Natural killer cell (primary cell): ENCODE measurements around the gene MARF1. TPM values are rescaled to one million over a fixed set of nuclear protein-coding genes. Genes with fewer than 3 reads are reported as not detected.

ENCODE experiments used
- ATAC-seq, 3 donors: fragments of 150-1000 bp in 2 of 3; fragments of 200-7000 bp in 1 of 3; cut with Tn5 transposase; 1 replicate in 1 of 3; 2 replicates in 2 of 3; pipeline ENCODE4 v1.10.0; 2021; ENCODE audit warnings: mild to moderate bottlenecking in 2 of 3, moderate library complexity in 2 of 3
- DNase-seq, 2 donors: peaks; one replicate each; pipeline versions ENCODE4 v3.0.0 to v3.0.0-alpha.2; 2013 to 2021; ENCODE audit warnings: mixed read lengths in 1 of 2
- H3K27ac ChIP-seq: one replicate; pipeline ENCODE4 v1.5.1; 2013; ENCODE audit warnings: mild to moderate bottlenecking, low read length
- H3K27me3 ChIP-seq: one replicate; pipeline ENCODE4 v1.6.1; 2013; ENCODE audit warnings: low read length; ENCODE audit not compliant: control insufficient read depth, insufficient read depth
- H3K36me3 ChIP-seq: one replicate; pipeline ENCODE4 v1.6.1; 2013; ENCODE audit warnings: low read length; ENCODE audit not compliant: control insufficient read depth, insufficient read depth
- H3K4me1 ChIP-seq: one replicate; pipeline ENCODE4 v1.6.1; 2013; ENCODE audit warnings: low read length; ENCODE audit not compliant: control insufficient read depth, insufficient read depth
- H3K4me3 ChIP-seq: one replicate; pipeline ENCODE4 v1.5.1; 2013; ENCODE audit warnings: low read length
- H3K9me3 ChIP-seq: one replicate; pipeline ENCODE4 v1.6.1; 2013; ENCODE audit warnings: low read length; ENCODE audit not compliant: control insufficient read depth, insufficient read depth
- H3K27ac Mint-ChIP-seq, 2 donors: one replicate each; pipeline ENCODE4 v1.8.0; 2022; ENCODE audit warnings: mild to moderate bottlenecking in 2 of 2, mixed read lengths in 2 of 2, moderate library complexity in 1 of 2
- H3K27me3 Mint-ChIP-seq, 2 donors: one replicate each; pipeline ENCODE4 v1.8.0; 2022; ENCODE audit warnings: low read depth in 2 of 2, mixed read lengths in 2 of 2
- H3K36me3 Mint-ChIP-seq: one replicate; pipeline ENCODE4 v1.8.0; 2022; ENCODE audit warnings: mixed read lengths
- H3K4me1 Mint-ChIP-seq, 2 donors: one replicate each; pipeline ENCODE4 v1.8.0; 2022; ENCODE audit warnings: mixed read lengths in 2 of 2
- H3K4me3 Mint-ChIP-seq: one replicate; pipeline ENCODE4 v1.8.0; 2022; ENCODE audit warnings: mild to moderate bottlenecking, moderate library complexity, mixed read lengths
- H3K9me3 Mint-ChIP-seq, 2 donors: one replicate each; pipeline ENCODE4 v1.8.0; 2022; ENCODE audit warnings: mixed read lengths in 2 of 2
- CTCF ChIP-seq: fragments of 200-600 bp; IDR thresholded peaks from one replicate; pipeline ENCODE4 v1.8.0; 2022; ENCODE audit warnings: antibody characterized with exemption
- WGBS: methylation state at CpG from one replicate; pipeline ENCODE4 v1.1.7; 2013; ENCODE audit warnings: missing lambda C conversion rate; ENCODE audit not compliant: insufficient coverage; 5-methylcytosine and 5-hydroxymethylcytosine counted together
- intact Hi-C: fragments of 100-400 bp; cut with micrococcal nuclease; formaldehyde crosslinking; loops from one replicate; pipeline ENCODE4 v1.14.2; 2022
- total RNA-seq, 4 donors: library from RNA; stranded (reverse); fragments of 120-200 nt in 1 of 4; gene quantifications; one replicate each; pipeline versions ENCODE4 v1.2.3 to v1.2.4, GENCODE V29; 2013 to 2022

Gene MARF1
- total RNA-seq, 3 donors from 2014 or later (not counting 1 experiment from before 2014, with no cell fraction given), result 127 to 149 (median 140) TPM

GRCh38 chr16:15690296-15690695, 47.3 kb upstream of the MARF1 start:
- no peak overlapping the region for H3K27ac ChIP-seq
- H3K27me3 ChIP-seq, result no peaks in the 10 kb centered on the region
- Mint-ChIP-seq H3K27me3 (no peaks in the 10 kb centered on the region), H3K4me1 (peaks cover 0 to 4% of the 10 kb centered on the region in 2 donors), H3K4me3 (no peak overlapping the region), H3K9me3 (no peaks in the 10 kb centered on the region), H3K27ac (no peak overlapping the region), H3K36me3 (no peaks in the 10 kb centered on the region)
- no peak for DNase-seq
- H3K36me3 ChIP-seq, result peaks cover 88% of the 10 kb centered on the region
- H3K9me3 ChIP-seq, result no peaks in the 10 kb centered on the region
- H3K4me3 ChIP-seq, result no peak overlapping the region
- intact Hi-C loops, result no loop called here
- no peak for ATAC-seq
- 89% methylated on average over 3 of the region's 3 CpGs for WGBS
- TF ChIP-seq CTCF, result no peak
- no peaks in the 10 kb centered on the region for H3K4me1 ChIP-seq

GRCh38 chr16:15689290-15689689, 46.3 kb upstream of the MARF1 start:
- Mint-ChIP-seq H3K27me3 (no peaks in the 10 kb centered on the region), H3K36me3 (no peaks in the 10 kb centered on the region), H3K4me3 (no peak overlapping the region), H3K9me3 (no peaks in the 10 kb centered on the region), H3K4me1 (peaks cover 0 to 5% of the 10 kb centered on the region in 2 donors), H3K27ac (no peak overlapping the region)
- Histone ChIP-seq H3K27me3 (no peaks in the 10 kb centered on the region), H3K27ac (no peak overlapping the region), H3K36me3 (peaks cover 83% of the 10 kb centered on the region), H3K4me1 (no peaks in the 10 kb centered on the region), H3K9me3 (no peaks in the 10 kb centered on the region), H3K4me3 (no peak overlapping the region)
- intact Hi-C loops, result no loop called here
- DNase-seq (no peak), ATAC-seq (no peak)
- no peak for TF ChIP-seq CTCF
- 96% methylated on average over 3 of the region's 3 CpGs for WGBS

- TF ChIP-seq CTCF, result no peak
- peaks cover 69% of the 10 kb centered on the region for H3K36me3 ChIP-seq
- Mint-ChIP-seq H3K27ac (peak overlapping the region in 1 of 2 donors; percentile 38), H3K4me1 (peaks cover 0 to 5% of the 10 kb centered on the region in 2 donors), H3K9me3 (no peaks in the 10 kb centered on the region), H3K4me3 (no peak overlapping the region), H3K27me3 (no peaks in the 10 kb centered on the region), H3K36me3 (no peaks in the 10 kb centered on the region)
- WGBS, result 96% methylated on average over 2 of the region's 2 CpGs
- H3K9me3 ChIP-seq, result no peaks in the 10 kb centered on the region
- DNase-seq (no peak), ATAC-seq (no peak)
- H3K4me3 ChIP-seq, result no peak overlapping the region
- H3K27ac ChIP-seq, result no peak overlapping the region
- intact Hi-C loops, result no loop called here
- no peaks in the 10 kb centered on the region for H3K27me3 ChIP-seq
- no peaks in the 10 kb centered on the region for H3K4me1 ChIP-seq
Observed at GRCh38 chr16:15686287-15686686, 43.3 kb upstream of the MARF1 start.

DNA sequence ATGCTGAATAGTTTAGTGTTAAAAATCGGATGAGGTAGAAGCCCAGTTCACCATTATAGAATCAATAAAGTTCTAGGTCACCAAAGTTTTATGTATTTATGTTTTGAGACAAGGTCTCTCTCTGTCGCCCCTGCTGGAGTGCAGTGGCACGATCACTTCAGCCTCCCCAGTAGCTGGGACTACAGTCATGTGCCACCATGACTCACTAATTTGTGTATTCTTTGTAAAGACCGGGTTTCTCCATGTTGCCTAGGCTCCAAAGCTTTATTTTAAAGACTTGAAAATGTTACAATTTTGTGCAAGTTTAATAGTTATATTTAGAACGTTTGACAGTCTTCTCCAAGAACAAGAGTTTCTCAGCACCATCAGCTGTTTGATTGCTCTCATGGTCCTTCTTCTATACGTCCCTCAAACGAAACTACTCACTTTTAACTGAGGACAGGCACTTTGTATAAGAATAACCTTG, 39.2 kb upstream of the MARF1 start:
- Histone ChIP-seq H3K9me3 (no peaks in the 10 kb centered on the region), H3K27me3 (no peaks in the 10 kb centered on the region), H3K36me3 (peaks cover 62% of the 10 kb centered on the region), H3K4me3 (no peak overlapping the region), H3K27ac (no peak overlapping the region), H3K4me1 (no peaks in the 10 kb centered on the region)
- ATAC-seq (peak; percentile 63 to 97 (median 78)), DNase-seq (peak; percentile 32 to 65)
- intact Hi-C loops, result loop anchor here (5.0 kb wide), 1 partner anchor 40 kb away; the partner anchor contains the start of gene MARF1
- TF ChIP-seq CTCF, result peak; percentile 49
- H3K36me3 Mint-ChIP-seq, result peaks cover 7% of the 10 kb centered on the region
- H3K27me3 Mint-ChIP-seq, result no peaks in the 10 kb centered on the region
- no peak overlapping the region for H3K4me3 Mint-ChIP-seq
- H3K4me1 Mint-ChIP-seq, result peaks cover 5 to 12% of the 10 kb centered on the region in 2 donors
- no peaks in the 10 kb centered on the region for H3K9me3 Mint-ChIP-seq
- 71% methylated on average over 7 of the region's 7 CpGs for WGBS
- peak overlapping the region; percentile 58 to 69 for H3K27ac Mint-ChIP-seq
